Parathyroid adenoma (tissue), 2 donors: ENCODE results near the gene LIPF.

Source experiments
- H2AFZ ChIP-seq: fragments of 300-600 bp; sonication (generic); one replicate; pipeline ENCODE4 v1.7.0; 2017; ENCODE audit warnings: antibody characterized with exemption, mild to moderate bottlenecking
- H3K27ac ChIP-seq: fragments of 300-600 bp; sonication (generic); one replicate; pipeline ENCODE4 v1.7.0; 2017
- H3K27me3 ChIP-seq: fragments of 300-600 bp; sonication (generic); one replicate; pipeline ENCODE4 v1.7.0; 2017; ENCODE audit warnings: low read length; ENCODE audit not compliant: control insufficient read depth, insufficient read depth
- H3K36me3 ChIP-seq: fragments of 300-600 bp; sonication (generic); one replicate; pipeline ENCODE4 v1.7.0; 2017; ENCODE audit warnings: low read length; ENCODE audit not compliant: control insufficient read depth, insufficient read depth
- H3K4me1 ChIP-seq: fragments of 300-600 bp; sonication (generic); one replicate; pipeline ENCODE4 v1.7.0; 2017; ENCODE audit warnings: control low read depth
- H3K4me2 ChIP-seq: fragments of 300-600 bp; sonication (generic); one replicate; pipeline ENCODE4 v1.7.0; 2017; ENCODE audit warnings: low read length
- H3K4me3 ChIP-seq: fragments of 300-600 bp; sonication (generic); one replicate; pipeline ENCODE4 v1.7.0; 2017; ENCODE audit warnings: low read depth, low read length
- H3K79me2 ChIP-seq: fragments of 300-600 bp; sonication (generic); one replicate; pipeline ENCODE4 v1.7.0; 2017; ENCODE audit warnings: control low read depth
- H3K9ac ChIP-seq: fragments of 300-600 bp; sonication (generic); one replicate; pipeline ENCODE4 v1.7.0; 2017; ENCODE audit warnings: mild to moderate bottlenecking
- H3K9me3 ChIP-seq: fragments of 300-600 bp; sonication (generic); one replicate; pipeline ENCODE4 v1.7.0; 2017; ENCODE audit warnings: low read length; ENCODE audit not compliant: control insufficient read depth
- TF ChIP-seq, protein P1 (sequence below): fragments of 300-600 bp; sonication (generic); IDR thresholded peaks from one replicate; pipeline ENCODE4 v1.7.0; 2017; ENCODE audit warnings: antibody characterized with exemption, mild to moderate bottlenecking
- donor health status: primary hyperparathyroidism.

The LIPF gene, protein sequence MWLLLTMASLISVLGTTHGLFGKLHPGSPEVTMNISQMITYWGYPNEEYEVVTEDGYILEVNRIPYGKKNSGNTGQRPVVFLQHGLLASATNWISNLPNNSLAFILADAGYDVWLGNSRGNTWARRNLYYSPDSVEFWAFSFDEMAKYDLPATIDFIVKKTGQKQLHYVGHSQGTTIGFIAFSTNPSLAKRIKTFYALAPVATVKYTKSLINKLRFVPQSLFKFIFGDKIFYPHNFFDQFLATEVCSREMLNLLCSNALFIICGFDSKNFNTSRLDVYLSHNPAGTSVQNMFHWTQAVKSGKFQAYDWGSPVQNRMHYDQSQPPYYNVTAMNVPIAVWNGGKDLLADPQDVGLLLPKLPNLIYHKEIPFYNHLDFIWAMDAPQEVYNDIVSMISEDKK

DNA sequence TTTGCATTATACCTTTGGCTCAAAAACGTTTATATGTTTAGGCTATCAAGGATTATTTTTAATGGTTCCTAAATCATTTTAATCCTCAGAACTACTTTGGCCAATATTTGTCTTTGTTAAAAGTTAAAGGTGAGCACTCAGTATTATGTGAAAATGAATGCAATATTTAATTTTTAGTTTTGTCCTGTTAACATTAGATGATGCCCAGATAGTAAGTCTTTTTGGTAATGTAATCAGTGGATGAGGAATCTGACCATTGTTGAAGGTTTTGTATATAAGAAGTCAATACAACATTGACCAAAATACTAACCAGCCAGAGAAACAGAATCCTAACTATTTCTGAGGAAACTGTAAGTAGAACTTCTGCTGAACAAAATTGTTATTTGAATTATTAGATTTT, at the start of gene LIPF:
Gene LIPF (plus strand): TSS at position 301 of the 400 bp plus-strand sequence. CDS start 2,856 bp downstream, outside the sequence.
- Histone ChIP-seq H3K9me3 (no peaks in the 10 kb centered on the region), H3K4me3 (no peak within 1 kb of the TSS), H3K79me2 (no peaks in the 10 kb centered on the region), H3K9ac (no peak within 1 kb of the TSS), H3K27ac (no peak within 1 kb of the TSS), H3K4me1 (no peaks in the 10 kb centered on the region), H3K4me2 (no peak within 1 kb of the TSS), H3K36me3 (no peaks in the 10 kb centered on the region), H3K27me3 (no peaks in the 10 kb centered on the region), H2AFZ (no peak within 1 kb of the TSS)
- TF ChIP-seq, protein P1, sequence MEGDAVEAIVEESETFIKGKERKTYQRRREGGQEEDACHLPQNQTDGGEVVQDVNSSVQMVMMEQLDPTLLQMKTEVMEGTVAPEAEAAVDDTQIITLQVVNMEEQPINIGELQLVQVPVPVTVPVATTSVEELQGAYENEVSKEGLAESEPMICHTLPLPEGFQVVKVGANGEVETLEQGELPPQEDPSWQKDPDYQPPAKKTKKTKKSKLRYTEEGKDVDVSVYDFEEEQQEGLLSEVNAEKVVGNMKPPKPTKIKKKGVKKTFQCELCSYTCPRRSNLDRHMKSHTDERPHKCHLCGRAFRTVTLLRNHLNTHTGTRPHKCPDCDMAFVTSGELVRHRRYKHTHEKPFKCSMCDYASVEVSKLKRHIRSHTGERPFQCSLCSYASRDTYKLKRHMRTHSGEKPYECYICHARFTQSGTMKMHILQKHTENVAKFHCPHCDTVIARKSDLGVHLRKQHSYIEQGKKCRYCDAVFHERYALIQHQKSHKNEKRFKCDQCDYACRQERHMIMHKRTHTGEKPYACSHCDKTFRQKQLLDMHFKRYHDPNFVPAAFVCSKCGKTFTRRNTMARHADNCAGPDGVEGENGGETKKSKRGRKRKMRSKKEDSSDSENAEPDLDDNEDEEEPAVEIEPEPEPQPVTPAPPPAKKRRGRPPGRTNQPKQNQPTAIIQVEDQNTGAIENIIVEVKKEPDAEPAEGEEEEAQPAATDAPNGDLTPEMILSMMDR: no peak

DNA sequence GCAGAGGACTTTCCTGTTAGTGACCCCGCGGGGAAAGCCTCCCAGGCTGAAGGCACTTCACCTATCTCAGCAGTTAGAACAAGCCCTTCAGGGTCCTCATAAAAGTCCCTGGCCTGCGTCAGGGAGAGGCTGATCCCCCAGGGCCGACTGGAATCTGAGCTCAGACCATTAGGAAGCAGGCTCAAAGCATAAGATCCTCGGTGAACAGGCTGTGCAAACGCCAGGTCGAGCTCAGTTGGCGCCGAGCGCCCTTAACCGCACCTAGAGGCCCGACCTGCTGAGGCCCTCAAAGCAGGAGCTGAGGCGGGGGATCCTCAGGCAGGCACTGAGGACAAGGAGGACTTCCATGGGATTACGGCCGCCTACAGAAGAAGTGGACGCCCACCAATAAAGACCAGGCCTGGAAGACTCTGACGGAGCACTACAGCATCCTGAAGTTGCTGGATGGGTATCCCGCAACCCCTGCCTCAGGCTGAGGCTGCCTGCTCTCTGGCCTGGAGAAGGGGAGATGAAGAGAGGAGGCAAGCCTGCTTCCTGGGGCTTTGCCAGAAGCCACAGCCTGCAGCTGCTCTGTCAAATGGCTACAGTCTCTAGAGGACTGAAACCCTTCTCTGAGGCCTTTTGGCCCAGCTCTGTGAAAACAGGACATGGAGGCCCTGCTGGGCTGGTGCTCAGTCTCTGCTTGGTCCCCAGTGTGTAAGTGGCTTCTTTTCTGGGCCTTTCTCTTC, 47.8 kb upstream of the LIPF start:
- TF ChIP-seq, protein P1: no peak
- no peak overlapping the region for H3K27ac ChIP-seq
- H3K4me1 ChIP-seq: no peaks in the 10 kb centered on the region
- H3K27me3 ChIP-seq: no peaks in the 10 kb centered on the region
- H2AFZ ChIP-seq: no peak overlapping the region
- no peak overlapping the region for H3K4me2 ChIP-seq
- H3K9me3 ChIP-seq: no peaks in the 10 kb centered on the region
- H3K36me3 ChIP-seq: no peaks in the 10 kb centered on the region
- H3K79me2 ChIP-seq: no peaks in the 10 kb centered on the region
- no peak overlapping the region for H3K9ac ChIP-seq
- H3K4me3 ChIP-seq: no peak overlapping the region

DNA sequence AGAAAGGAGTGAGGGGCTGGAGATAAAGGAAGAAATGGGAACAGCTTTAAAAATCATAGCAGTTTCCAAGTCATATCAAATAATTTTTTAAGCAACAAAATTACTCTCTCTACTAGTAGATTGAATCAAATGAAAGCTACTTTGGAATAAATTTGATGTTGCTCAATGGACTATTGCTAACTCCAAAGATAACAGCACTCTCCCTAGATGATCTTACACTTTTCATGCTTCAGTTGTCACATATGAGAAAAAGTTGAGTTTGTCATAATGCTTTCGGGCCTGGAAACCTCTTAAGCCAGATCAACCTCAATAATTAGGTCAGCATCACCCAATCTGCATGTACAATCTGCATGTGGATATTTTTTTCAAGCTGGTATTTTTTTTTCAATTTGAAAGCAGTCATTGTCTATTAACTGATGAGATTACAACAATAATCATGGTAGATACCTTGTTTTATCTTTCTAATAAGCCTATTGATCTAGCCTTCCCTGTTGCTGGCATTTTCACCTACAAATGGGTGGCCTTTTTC, 46.4 kb upstream of the LIPF start:
- Histone ChIP-seq H3K4me3 (no peak overlapping the region), H3K4me1 (no peaks in the 10 kb centered on the region), H3K4me2 (no peak overlapping the region), H3K9ac (no peak overlapping the region), H2AFZ (no peak overlapping the region), H3K9me3 (no peaks in the 10 kb centered on the region), H3K27me3 (no peaks in the 10 kb centered on the region), H3K27ac (no peak overlapping the region), H3K79me2 (no peaks in the 10 kb centered on the region), H3K36me3 (no peaks in the 10 kb centered on the region)
- TF ChIP-seq, protein P1: no peak

DNA sequence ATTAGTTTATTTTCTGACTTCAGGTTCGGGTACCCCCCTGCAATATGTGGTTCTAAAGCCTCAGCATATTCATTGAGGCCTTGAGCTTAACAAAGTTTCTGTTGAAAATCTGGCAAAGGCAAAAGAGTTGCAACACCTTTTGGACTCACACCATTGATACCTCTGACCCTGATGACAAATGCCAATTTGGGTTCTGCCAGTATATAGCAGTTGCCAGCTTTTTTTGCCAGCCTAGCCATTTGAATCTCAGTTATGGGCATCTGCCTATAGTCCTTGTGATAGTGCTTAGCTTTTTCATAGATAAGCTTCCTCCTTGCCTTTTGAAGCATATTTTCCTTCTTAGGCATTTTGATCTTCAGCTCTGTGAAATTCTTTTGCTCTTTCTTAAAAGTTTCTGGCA, 45.7 kb upstream of the LIPF start:
- Histone ChIP-seq H3K9me3 (no peaks in the 10 kb centered on the region), H3K27me3 (no peaks in the 10 kb centered on the region), H3K27ac (no peak overlapping the region), H3K36me3 (no peaks in the 10 kb centered on the region), H3K79me2 (no peaks in the 10 kb centered on the region), H3K4me2 (no peak overlapping the region), H3K4me3 (no peak overlapping the region), H3K9ac (no peak overlapping the region), H2AFZ (no peak overlapping the region), H3K4me1 (no peaks in the 10 kb centered on the region)
- TF ChIP-seq, protein P1: no peak
